ENCODE results near the gene IQSEC1.

- TF ChIP-seq, protein P1, sequence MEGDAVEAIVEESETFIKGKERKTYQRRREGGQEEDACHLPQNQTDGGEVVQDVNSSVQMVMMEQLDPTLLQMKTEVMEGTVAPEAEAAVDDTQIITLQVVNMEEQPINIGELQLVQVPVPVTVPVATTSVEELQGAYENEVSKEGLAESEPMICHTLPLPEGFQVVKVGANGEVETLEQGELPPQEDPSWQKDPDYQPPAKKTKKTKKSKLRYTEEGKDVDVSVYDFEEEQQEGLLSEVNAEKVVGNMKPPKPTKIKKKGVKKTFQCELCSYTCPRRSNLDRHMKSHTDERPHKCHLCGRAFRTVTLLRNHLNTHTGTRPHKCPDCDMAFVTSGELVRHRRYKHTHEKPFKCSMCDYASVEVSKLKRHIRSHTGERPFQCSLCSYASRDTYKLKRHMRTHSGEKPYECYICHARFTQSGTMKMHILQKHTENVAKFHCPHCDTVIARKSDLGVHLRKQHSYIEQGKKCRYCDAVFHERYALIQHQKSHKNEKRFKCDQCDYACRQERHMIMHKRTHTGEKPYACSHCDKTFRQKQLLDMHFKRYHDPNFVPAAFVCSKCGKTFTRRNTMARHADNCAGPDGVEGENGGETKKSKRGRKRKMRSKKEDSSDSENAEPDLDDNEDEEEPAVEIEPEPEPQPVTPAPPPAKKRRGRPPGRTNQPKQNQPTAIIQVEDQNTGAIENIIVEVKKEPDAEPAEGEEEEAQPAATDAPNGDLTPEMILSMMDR (IDR thresholded peaks at IDR 0.05): no peak
- no peak for TF ChIP-seq POLR2A (IDR thresholded peaks at IDR 0.05)
These were observed 216.6 kb downstream of the IQSEC1 start for GRCh38 chr3:12856626-12857025.

Data from Peyer's patch (tissue), 4 donors.